ENCODE results near the gene TMEM260. TPM values are rescaled to one million over a fixed set of nuclear protein-coding genes. Genes with fewer than 3 reads are reported as not detected.

Gene TMEM260
- total and polyA plus RNA-seq, 10 donors = 8.4 to 42.9 (median 30.2) TPM

DNA sequence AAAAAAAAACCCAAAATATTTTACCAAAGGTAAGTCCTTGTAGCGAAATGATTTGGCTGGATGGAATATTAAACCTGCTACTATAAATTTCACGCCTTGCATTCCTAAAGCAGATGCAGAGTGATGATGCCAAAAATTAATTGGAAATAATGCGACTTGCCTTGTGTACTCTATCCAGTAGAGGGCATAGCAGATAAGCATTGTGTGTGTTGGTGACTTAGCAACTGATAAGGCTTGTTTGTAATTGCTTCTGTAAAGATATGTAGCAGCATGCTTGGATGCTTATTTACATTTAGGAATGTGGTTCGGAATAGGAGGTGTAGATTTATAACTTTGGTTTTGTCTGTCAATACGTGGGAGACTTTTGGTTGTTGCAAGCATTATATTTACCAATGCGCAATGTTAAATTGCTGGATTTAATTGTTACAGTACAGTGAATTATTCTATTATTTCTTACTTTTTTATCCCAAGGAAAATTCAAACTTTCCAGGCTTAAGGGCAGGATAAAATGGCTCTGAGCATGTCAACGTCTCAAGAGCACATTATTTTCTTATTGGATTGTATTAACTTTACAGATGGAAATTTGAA is 80.5 kb downstream of the TMEM260 start:
- WGBS, 5 donors = 38 to 51% (median 44%) methylated on average over 7 of the region's 7 CpGs
- Histone ChIP-seq H3K4me3 (no peak overlapping the region), H3K9me3 (no peaks in the 10 kb centered on the region), H3K4me1 (no peaks in the 10 kb centered on the region), H3K27me3 (replicated peaks in 1 of 7) (no peaks in the 10 kb centered on the region), H3K27ac (no peak overlapping the region), H3K36me3 (peaks cover 0 to 5% (median 0%) of the 10 kb centered on the region in 6 donors)
- intact Hi-C loops (cut with DNase I; ENCODE audit: low total_unique reads) = no loop called here
- TF ChIP-seq, protein P1, sequence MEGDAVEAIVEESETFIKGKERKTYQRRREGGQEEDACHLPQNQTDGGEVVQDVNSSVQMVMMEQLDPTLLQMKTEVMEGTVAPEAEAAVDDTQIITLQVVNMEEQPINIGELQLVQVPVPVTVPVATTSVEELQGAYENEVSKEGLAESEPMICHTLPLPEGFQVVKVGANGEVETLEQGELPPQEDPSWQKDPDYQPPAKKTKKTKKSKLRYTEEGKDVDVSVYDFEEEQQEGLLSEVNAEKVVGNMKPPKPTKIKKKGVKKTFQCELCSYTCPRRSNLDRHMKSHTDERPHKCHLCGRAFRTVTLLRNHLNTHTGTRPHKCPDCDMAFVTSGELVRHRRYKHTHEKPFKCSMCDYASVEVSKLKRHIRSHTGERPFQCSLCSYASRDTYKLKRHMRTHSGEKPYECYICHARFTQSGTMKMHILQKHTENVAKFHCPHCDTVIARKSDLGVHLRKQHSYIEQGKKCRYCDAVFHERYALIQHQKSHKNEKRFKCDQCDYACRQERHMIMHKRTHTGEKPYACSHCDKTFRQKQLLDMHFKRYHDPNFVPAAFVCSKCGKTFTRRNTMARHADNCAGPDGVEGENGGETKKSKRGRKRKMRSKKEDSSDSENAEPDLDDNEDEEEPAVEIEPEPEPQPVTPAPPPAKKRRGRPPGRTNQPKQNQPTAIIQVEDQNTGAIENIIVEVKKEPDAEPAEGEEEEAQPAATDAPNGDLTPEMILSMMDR (IDR thresholded peaks at IDR 0.05 in 8 of 11, conservative IDR thresholded peaks at IDR 0.05 in 3 of 11) = peak in 6 of 11 experiments; percentile 31 to 38 (median 34)
- TF ChIP-seq POLR2A (IDR thresholded peaks at IDR 0.05) = no peak
- DNase-seq = no peak

DNA sequence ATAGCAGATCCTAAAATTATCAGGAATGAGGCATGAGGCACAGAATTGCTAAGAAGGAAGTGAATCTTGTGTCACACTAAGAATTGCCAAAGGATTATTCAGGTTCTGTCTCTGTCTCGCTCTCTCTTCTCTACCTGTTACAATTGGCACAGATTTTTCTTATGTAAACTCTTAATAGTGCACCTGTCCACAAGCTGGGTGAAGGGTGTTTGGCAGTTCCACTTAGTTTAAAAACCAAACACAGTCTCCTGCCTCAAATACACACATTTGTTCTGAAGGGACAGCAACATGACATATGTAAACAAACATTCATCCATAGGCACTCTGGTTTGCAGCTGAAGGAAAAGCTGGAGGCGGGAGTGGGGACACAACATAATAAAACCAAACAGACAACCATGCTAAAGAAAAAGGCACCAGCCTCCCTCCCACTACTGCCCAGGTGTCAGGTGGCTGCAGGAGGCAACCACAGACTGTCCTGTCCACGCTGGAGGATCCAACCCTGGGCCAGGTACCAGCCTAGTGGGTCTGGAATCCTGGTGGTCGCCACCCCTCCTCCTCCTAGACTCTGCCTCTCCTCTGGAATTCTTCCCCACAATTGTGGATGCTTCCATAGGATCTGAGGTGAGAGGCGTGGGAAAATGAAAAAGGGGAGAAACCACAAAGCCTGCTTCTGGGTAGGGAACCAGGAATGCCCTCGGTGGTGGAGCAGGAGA is 81.2 kb downstream of the TMEM260 start:
- no peak overlapping the region for H3K4me3 ChIP-seq
- intact Hi-C loops (cut with DNase I; ENCODE audit: low total_unique reads) = no loop called here
- TF ChIP-seq POLR2AphosphoS5 (IDR thresholded peaks at IDR 0.05) (no peak), POLR2A (IDR thresholded peaks at IDR 0.05) (no peak)
- TF ChIP-seq, protein P1 (IDR thresholded peaks at IDR 0.05 in 8 of 11, conservative IDR thresholded peaks at IDR 0.05 in 3 of 11) = no peak
- H3K27ac ChIP-seq = no peak overlapping the region
- peaks cover 0 to 5% (median 0%) of the 10 kb centered on the region in 6 donors for H3K36me3 ChIP-seq
- no peaks in the 10 kb centered on the region for H3K4me1 ChIP-seq
- H3K9me3 ChIP-seq = peaks cover 0 to under 1% (median 0%) of the 10 kb centered on the region in 8 donors
- WGBS, 5 donors = 65 to 82% (median 70%) methylated on average over 6 of the region's 6 CpGs
- no peaks in the 10 kb centered on the region for H3K27me3 ChIP-seq (replicated peaks in 1 of 7)
- no peak for DNase-seq

DNA sequence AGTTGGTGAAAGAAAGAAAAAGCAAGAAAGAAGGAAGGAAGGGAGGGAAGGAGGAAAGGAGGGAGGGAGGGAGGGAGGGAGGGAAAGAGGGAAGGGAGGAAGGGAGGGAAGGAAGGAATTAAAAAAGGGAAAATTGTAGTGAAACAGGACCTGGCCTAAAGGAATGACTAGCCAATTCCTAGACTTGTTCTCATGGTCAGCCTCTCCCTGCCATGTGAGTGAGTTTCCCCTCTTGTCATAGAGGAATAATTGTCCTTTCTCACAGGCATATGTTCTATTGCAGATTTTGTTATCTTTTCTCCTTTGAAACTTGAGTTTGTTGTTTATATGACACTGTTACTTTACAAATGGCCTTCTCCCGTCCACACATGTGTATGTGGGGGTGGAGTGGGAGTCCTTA is 81.9 kb downstream of the TMEM260 start:
- no peak for DNase-seq
- intact Hi-C loops (cut with DNase I; ENCODE audit: low total_unique reads) = no loop called here
- WGBS, 5 donors = 68 to 87% (median 80%) methylated on average over 1 of the region's 1 CpG

DNA sequence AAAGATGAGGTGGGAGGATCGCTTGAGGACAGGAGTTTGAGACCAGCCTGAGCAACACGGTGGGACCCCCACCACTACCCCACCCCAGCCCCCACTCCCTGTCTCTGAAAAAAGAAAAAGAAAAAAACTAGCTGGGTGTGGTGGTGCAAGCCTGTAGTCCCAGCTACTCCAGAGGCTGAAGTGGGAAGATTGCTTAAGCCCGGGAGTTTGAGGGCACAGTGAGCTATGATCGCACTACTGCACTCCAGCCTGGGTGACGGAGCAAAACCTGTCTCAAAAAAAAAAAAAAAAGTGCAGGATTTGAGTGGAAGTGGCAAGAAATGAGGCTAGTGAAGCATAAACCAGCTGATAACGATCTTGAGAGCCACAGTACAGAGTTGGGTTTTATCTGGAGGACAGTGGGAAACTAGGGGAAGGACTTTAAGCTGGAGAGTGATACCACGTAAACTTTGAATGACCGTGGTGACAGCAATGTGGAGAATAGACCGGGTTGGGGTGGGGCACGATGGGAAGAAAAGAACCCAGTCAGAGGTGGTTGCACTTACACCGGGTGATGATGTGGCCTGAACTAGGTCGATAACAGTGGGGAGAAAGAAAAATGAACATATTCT is 85.3 kb downstream of the TMEM260 start:
- no peak for DNase-seq
- Histone ChIP-seq H3K27ac (no peak overlapping the region), H3K4me3 (no peak overlapping the region), H3K9me3 (peaks cover 0 to 16% (median 0%) of the 10 kb centered on the region in 8 donors), H3K27me3 (replicated peaks in 1 of 7) (no peaks in the 10 kb centered on the region), H3K36me3 (peaks cover 0 to 5% (median 0%) of the 10 kb centered on the region in 6 donors), H3K4me1 (no peaks in the 10 kb centered on the region)
- 73 to 93% (median 77%) methylated on average over 12 of the region's 12 CpGs for WGBS, 5 donors
- no peak for TF ChIP-seq POLR2A (IDR thresholded peaks at IDR 0.05)
- no peak for TF ChIP-seq POLR2AphosphoS5 (IDR thresholded peaks at IDR 0.05)
- TF ChIP-seq, protein P1 (IDR thresholded peaks at IDR 0.05 in 8 of 11, conservative IDR thresholded peaks at IDR 0.05 in 3 of 11) = no peak
- intact Hi-C loops (cut with DNase I; ENCODE audit: low total_unique reads) = no loop called here

More for the DNA sequence above, 81.9 kb downstream of the TMEM260 start:
- H3K4me1 ChIP-seq = no peaks in the 10 kb centered on the region
- H3K9me3 ChIP-seq = peaks cover 0 to 7% (median 0%) of the 10 kb centered on the region in 8 donors
- TF ChIP-seq POLR2AphosphoS5 (IDR thresholded peaks at IDR 0.05) = no peak
- H3K4me3 ChIP-seq = no peak overlapping the region
- H3K27me3 ChIP-seq (replicated peaks in 1 of 7) = no peaks in the 10 kb centered on the region
- H3K36me3 ChIP-seq = peaks cover 0 to 5% (median 0%) of the 10 kb centered on the region in 6 donors
- H3K27ac ChIP-seq = no peak overlapping the region

All from spleen (tissue), 11 donors.